Activated effector memory CD4-positive, alpha-beta T cell treated with anti-CD3 and anti-CD28 coated beads, Interleukin-2, amount 50 U/mL, for 16 hours (primary cell): Measurements from ENCODE around the gene EPC2.

Experiments
- DNase-seq: peaks from one replicate; pipeline ENCODE4 v3.0.0-alpha.2; 2020

EPC2 gene

DNA sequence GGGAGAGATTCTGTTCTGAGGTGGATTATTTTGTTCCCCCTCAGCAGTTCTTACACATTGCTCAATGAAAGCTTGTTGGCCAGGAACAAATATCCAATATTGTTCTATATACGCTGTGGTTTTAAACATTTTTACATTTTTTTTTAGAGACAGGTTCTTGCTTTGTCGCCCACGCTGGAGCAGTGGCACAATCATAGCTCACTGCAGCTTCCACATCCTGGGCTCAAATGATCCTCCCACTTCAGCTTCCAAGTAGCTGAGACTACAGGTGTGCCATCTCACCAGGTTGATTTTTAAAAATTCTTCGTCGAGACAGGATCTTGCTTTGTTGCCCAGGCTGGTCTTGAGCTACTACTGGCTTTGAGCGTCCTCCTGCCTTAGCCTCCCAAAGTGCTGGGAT is 171.6 kb downstream of the EPC2 start:
- DNase-seq, result no peak

DNA sequence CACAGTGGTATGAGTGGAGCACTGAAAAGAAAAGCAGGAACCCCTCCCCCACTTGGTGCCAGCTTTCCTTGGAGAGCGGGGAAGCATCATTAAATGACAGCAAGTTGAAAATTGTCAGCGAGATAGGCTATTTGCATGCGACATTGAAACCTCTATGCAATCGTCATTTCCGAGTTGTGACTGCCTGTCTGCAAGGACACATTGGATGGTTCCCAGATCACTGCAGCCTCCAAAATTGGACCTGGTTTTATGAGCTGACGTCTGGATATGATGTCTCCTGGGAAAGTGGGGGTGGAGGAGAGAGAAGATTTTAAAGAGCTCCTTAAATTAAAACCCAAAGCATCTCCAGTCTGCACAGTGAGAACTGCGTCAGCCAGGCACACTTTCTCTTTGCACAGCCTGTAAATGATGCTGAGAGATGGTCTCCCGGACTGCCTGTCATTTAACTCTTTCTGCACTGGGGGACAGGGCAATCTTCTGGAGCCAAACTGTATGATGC is 172.7 kb downstream of the EPC2 start:
- no peak for DNase-seq

DNA sequence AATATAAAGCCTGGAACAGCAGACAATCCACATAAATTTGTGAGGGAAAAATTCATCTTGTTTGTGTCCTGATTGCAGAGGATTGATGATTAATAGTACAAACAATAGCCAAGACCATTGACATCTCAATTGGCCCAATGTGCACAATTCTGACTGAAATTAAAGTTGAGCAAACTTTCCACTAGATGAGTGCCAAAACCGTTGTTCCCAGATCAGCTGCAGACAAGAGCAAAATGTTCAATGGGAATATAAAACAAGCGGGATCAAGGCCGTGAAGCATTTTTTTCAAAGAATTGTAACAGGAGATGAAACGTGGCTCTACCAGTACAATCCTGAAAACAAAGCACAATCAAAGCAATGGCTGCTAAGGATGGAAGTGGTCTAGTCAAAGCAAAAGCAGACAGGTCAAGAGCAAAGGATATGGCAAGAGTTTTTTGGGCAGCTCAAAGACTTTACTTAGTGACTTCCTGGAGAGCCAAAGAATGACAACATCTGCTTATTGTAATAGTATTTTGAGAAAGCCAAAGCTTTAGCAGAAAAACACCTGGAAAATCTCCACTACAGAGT is 174.6 kb downstream of the EPC2 start:
- no peak for DNase-seq

DNA sequence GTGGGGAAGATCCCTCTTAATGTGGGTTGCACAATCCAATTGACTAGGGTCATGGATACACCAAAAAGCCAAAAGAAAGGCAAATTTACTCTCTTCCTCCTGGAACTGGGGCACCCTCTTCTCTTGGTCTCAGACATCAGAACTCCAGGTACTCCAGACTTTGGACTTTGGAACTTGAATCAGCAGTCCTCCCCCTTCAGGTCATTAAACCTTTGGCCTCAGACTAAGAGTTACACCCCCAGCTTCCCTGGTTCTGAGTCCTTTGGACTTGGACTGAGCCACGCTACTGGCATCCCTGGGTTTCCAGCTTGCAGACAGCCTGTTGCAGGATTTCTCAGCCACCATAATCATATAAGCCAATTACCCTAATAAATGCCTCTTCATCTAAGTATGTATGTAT is 179.6 kb downstream of the EPC2 start:
- DNase-seq, result no peak

DNA sequence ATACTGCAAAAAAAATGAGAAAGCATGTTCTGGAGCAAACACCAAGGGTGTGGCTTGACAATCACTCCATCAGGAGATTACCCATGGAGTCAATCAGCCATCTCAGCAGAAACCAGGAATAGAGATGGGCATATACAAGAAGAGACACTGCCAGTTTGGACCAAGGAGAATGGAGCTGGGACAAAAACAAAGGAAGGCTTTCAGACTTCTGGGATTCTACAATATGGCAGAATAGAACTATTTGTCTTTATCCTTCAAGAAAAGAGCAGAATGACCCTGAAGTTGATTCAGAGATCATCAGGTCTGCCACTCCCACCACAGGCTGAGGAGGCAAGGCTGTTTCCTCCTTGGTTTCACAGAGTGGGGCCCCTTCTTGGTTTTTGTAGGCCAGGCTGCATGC is 182.2 kb downstream of the EPC2 start:
- DNase-seq, result no peak

DNA sequence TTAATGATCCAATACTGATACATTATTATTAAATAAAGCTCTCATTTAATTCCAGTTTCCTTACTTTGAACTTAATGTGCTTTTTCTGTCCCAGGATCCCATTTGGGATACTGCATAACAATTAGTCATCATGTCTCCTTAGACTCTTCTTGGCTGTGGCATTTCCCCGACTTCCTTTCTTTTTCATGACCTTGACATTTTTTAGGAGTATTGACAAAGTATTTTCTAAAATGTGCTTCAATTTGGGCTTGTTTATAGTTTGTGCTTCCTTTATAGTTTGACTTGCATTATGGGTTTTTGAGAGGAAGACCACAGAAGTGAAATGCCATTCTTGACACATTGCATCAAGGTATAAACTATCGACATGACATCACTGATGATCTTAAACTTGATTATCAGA is 184.4 kb downstream of the EPC2 start:
- DNase-seq, result no peak

DNA sequence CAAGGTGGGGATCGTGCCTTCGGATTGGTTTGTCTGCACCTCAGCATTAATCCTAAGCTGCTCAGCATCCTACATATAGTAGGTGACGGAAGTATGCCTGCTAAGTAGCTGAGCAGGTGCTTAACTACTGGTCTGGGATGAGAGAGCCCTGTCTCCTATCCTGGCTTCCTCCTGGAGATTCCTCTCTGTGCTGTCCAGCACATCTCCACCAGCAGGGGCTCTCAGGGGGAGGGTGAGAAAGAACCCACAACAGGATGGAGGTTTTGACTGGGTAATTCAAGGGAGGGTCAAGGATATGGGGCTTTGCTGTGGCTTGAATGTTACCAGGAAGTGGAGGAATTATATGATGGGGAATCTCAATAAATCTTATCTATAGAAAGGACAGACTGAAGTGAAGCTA is 185.1 kb downstream of the EPC2 start:
- DNase-seq, result no peak

DNA sequence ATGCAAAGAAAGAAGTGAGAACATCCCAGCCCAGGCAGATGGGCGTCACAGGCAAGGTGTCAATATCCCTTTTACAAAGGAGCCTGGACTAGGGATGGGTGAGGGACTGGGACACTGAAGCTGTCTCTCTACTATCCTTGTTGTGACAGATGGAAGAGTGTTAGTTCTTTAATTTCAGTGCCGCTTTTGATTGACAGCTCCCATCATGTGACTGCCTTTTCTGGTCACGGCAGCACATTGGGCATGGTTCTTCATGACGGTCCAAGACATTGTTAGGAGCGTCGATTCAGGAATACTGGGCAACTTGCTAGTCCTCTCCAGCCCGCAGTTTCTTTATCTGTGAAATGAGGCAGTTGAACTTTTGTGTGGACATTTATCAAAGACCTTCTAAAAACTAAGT is 188.1 kb downstream of the EPC2 start:
- DNase-seq, result no peak
